Activated naive CD8-positive, alpha-beta T cell treated with anti-CD3 and anti-CD28 coated beads, Interleukin-2, amount 50 U/mL, for 24 hours (primary cell): ENCODE results near the gene TCP11L2.

Experiments
- ATAC-seq: fragments of 150-1000 bp; cut with Tn5 transposase; one replicate; pipeline ENCODE4 v1.10.0; 2021
- DNase-seq: peaks from one replicate; pipeline ENCODE4 v3.0.0; 2021
- H3K27ac Mint-ChIP-seq: one replicate; pipeline ENCODE4 v1.8.0; 2021; ENCODE audit warnings: mild to moderate bottlenecking, mixed read lengths
- H3K27me3 Mint-ChIP-seq: one replicate; pipeline ENCODE4 v1.8.0; 2021; ENCODE audit warnings: mixed read lengths
- H3K36me3 Mint-ChIP-seq: one replicate; pipeline ENCODE4 v1.8.0; 2021; ENCODE audit warnings: low read depth, mixed read lengths
- H3K4me1 Mint-ChIP-seq: one replicate; pipeline ENCODE4 v1.8.0; 2021; ENCODE audit warnings: mixed read lengths
- H3K4me3 Mint-ChIP-seq: one replicate; pipeline ENCODE4 v1.8.0; 2021; ENCODE audit warnings: mild to moderate bottlenecking, moderate library complexity, mixed read lengths
- H3K9me3 Mint-ChIP-seq: one replicate; pipeline ENCODE4 v1.8.0; 2021; ENCODE audit warnings: mixed read lengths

The TCP11L2 gene

GRCh38 chr12:106332536-106332935 is 30.0 kb downstream of the TCP11L2 start:
- H3K27me3 Mint-ChIP-seq, result no peaks in the 10 kb centered on the region
- ATAC-seq, result no peak

GRCh38 chr12:106333010-106333409 is 30.5 kb downstream of the TCP11L2 start:
- no peak overlapping the region for H3K27ac Mint-ChIP-seq
- H3K4me3 Mint-ChIP-seq, result no peak overlapping the region
- no peaks in the 10 kb centered on the region for H3K27me3 Mint-ChIP-seq
- H3K4me1 Mint-ChIP-seq, result peaks cover 6% of the 10 kb centered on the region
- H3K36me3 Mint-ChIP-seq, result peaks cover 21% of the 10 kb centered on the region
- ATAC-seq (no peak), DNase-seq (no peak)
- no peaks in the 10 kb centered on the region for H3K9me3 Mint-ChIP-seq

More at GRCh38 chr12:106332536-106332935, 30.0 kb downstream of the TCP11L2 start:
- Mint-ChIP-seq H3K4me1 (peaks cover 6% of the 10 kb centered on the region), H3K9me3 (no peaks in the 10 kb centered on the region), H3K36me3 (peaks cover 19% of the 10 kb centered on the region), H3K4me3 (no peak overlapping the region), H3K27ac (no peak overlapping the region)
- no peak for DNase-seq

GRCh38 chr12:106333756-106334155 is 31.2 kb downstream of the TCP11L2 start:
- peaks cover 6% of the 10 kb centered on the region for H3K4me1 Mint-ChIP-seq
- no peak overlapping the region for H3K27ac Mint-ChIP-seq
- no peak for DNase-seq
- H3K9me3 Mint-ChIP-seq, result no peaks in the 10 kb centered on the region
- no peaks in the 10 kb centered on the region for H3K27me3 Mint-ChIP-seq
- H3K36me3 Mint-ChIP-seq, result peaks cover 21% of the 10 kb centered on the region
- ATAC-seq, result no peak
- H3K4me3 Mint-ChIP-seq, result no peak overlapping the region

GRCh38 chr12:106341086-106341877 is 38.7 kb downstream of the TCP11L2 start:
- ATAC-seq (no peak), DNase-seq (no peak)
- H3K27me3 Mint-ChIP-seq, result no peaks in the 10 kb centered on the region
- no peaks in the 10 kb centered on the region for H3K4me1 Mint-ChIP-seq
- no peak overlapping the region for H3K27ac Mint-ChIP-seq
- no peaks in the 10 kb centered on the region for H3K9me3 Mint-ChIP-seq
- H3K36me3 Mint-ChIP-seq, result peaks cover 16% of the 10 kb centered on the region
- H3K4me3 Mint-ChIP-seq, result no peak overlapping the region

- Mint-ChIP-seq H3K36me3 (peaks cover 9% of the 10 kb centered on the region), H3K9me3 (no peaks in the 10 kb centered on the region), H3K4me3 (no peak overlapping the region), H3K27me3 (no peaks in the 10 kb centered on the region), H3K27ac (no peak overlapping the region), H3K4me1 (no peaks in the 10 kb centered on the region)
- DNase-seq (no peak), ATAC-seq (no peak)
Measured at GRCh38 chr12:106342397-106343213, 40.1 kb downstream of the TCP11L2 start.

- Mint-ChIP-seq H3K4me1 (no peaks in the 10 kb centered on the region), H3K36me3 (peaks cover 7% of the 10 kb centered on the region), H3K4me3 (no peak overlapping the region)
Measured at GRCh38 chr12:106343214-106343528, 40.6 kb downstream of the TCP11L2 start.

GRCh38 chr12:106344131-106344530 is 41.6 kb downstream of the TCP11L2 start:
- Mint-ChIP-seq H3K4me1 (no peaks in the 10 kb centered on the region), H3K36me3 (peaks cover 7% of the 10 kb centered on the region), H3K27me3 (no peaks in the 10 kb centered on the region), H3K27ac (no peak overlapping the region), H3K4me3 (no peak overlapping the region), H3K9me3 (no peaks in the 10 kb centered on the region)
- DNase-seq (no peak), ATAC-seq (no peak)

More at GRCh38 chr12:106343214-106343528, 40.6 kb downstream of the TCP11L2 start:
- H3K9me3 Mint-ChIP-seq, result no peaks in the 10 kb centered on the region
- no peak overlapping the region for H3K27ac Mint-ChIP-seq
- no peaks in the 10 kb centered on the region for H3K27me3 Mint-ChIP-seq
- ATAC-seq, result no peak
- no peak for DNase-seq

GRCh38 chr12:106345746-106346145 is 43.2 kb downstream of the TCP11L2 start:
- Mint-ChIP-seq H3K4me3 (no peak overlapping the region), H3K9me3 (no peaks in the 10 kb centered on the region), H3K27me3 (no peaks in the 10 kb centered on the region), H3K36me3 (peaks cover 7% of the 10 kb centered on the region), H3K27ac (no peak overlapping the region), H3K4me1 (no peaks in the 10 kb centered on the region)
- DNase-seq (no peak), ATAC-seq (peak; percentile 63)

- no peak for ATAC-seq
- no peaks in the 10 kb centered on the region for H3K4me1 Mint-ChIP-seq
- H3K9me3 Mint-ChIP-seq, result no peaks in the 10 kb centered on the region
- DNase-seq, result no peak
- H3K4me3 Mint-ChIP-seq, result no peak overlapping the region
- H3K27ac Mint-ChIP-seq, result no peak overlapping the region
- H3K27me3 Mint-ChIP-seq, result no peaks in the 10 kb centered on the region
- peaks cover 7% of the 10 kb centered on the region for H3K36me3 Mint-ChIP-seq
Measured at GRCh38 chr12:106348411-106348810, 45.9 kb downstream of the TCP11L2 start.

- Mint-ChIP-seq H3K4me3 (no peak overlapping the region), H3K27me3 (peaks cover 2% of the 10 kb centered on the region), H3K9me3 (no peaks in the 10 kb centered on the region), H3K36me3 (peaks cover 3% of the 10 kb centered on the region), H3K4me1 (peaks cover 13% of the 10 kb centered on the region), H3K27ac (no peak overlapping the region)
- DNase-seq (no peak), ATAC-seq (no peak)
Measured at GRCh38 chr12:106353175-106353574, 50.6 kb downstream of the TCP11L2 start.

- DNase-seq (peak; percentile 95), ATAC-seq (peak; percentile 93)
- Mint-ChIP-seq H3K27ac (peak within 1 kb of the TSS; percentile 96), H3K27me3 (peaks cover 2% of the 10 kb centered on the region), H3K9me3 (no peaks in the 10 kb centered on the region), H3K4me1 (peaks cover 19% of the 10 kb centered on the region), H3K36me3 (peaks cover 7% of the 10 kb centered on the region), H3K4me3 (peak within 1 kb of the TSS; percentile 93)
Measured at GRCh38 chr12:106357549-106358395, 55.2 kb downstream of the TCP11L2 start, which contains the start of gene POLR3B. POLR3B (plus strand) TSS chr12:106357748; CDS start chr12:106357880, 132 bp downstream.

GRCh38 chr12:106358396-106359241 is 56.1 kb downstream of the TCP11L2 start:
- DNase-seq (no peak), ATAC-seq (no peak)
- Mint-ChIP-seq H3K27ac (peak overlapping the region; percentile 96), H3K4me1 (peaks cover 19% of the 10 kb centered on the region), H3K36me3 (peaks cover 7% of the 10 kb centered on the region), H3K27me3 (peaks cover 2% of the 10 kb centered on the region), H3K9me3 (no peaks in the 10 kb centered on the region), H3K4me3 (peak overlapping the region; percentile 93)

GRCh38 chr12:106359646-106360399 is 57.3 kb downstream of the TCP11L2 start:
- ATAC-seq (no peak), DNase-seq (no peak)
- H3K9me3 Mint-ChIP-seq, result no peaks in the 10 kb centered on the region
- H3K27ac Mint-ChIP-seq, result no peak overlapping the region
- H3K27me3 Mint-ChIP-seq, result peaks cover 2% of the 10 kb centered on the region
- H3K4me3 Mint-ChIP-seq, result no peak overlapping the region
- H3K4me1 Mint-ChIP-seq, result peaks cover 19% of the 10 kb centered on the region
- peaks cover 9% of the 10 kb centered on the region for H3K36me3 Mint-ChIP-seq
